ENCODE results near the gene DDIT3. TPM values are rescaled to one million over a fixed set of nuclear protein-coding genes. Genes with fewer than 3 reads are reported as not detected.

The DDIT3 gene
- total and polyA plus RNA-seq, 2 donors (not counting 1 experiment from before 2014, with no cell fraction given) = 35.6 to 159 TPM

GRCh38 chr12:57552306-57552651 is 32.0 kb upstream of the DDIT3 start:
- Histone ChIP-seq H4K20me1 (ENCODE audit: control insufficient read depth, insufficient read depth, low read length, poor library complexity, severe bottlenecking) (no peaks in the 10 kb centered on the region), H3K4me3 (ENCODE audit: control extremely low read depth in 1 of 5, extremely low read depth in 1 of 5, insufficient read depth in 1 of 5, low read depth in 2 of 5, low read length in 4 of 5) (no peak overlapping the region), H3K36me3 (replicated peaks in 1 of 2; ENCODE audit: control extremely low read depth in 1 of 2, control insufficient read depth in 1 of 2, extremely low read depth in 1 of 2, insufficient read depth in 2 of 2, low read length in 1 of 2) (no peaks in the 10 kb centered on the region), H3K27me3 (replicated peaks in 1 of 4; ENCODE audit: control extremely low read depth in 1 of 4, control insufficient read depth in 3 of 4, insufficient read depth in 4 of 4, low read length in 3 of 4) (peaks cover 0 to 32% (median 10%) of the 10 kb centered on the region in 4 experiments), H2AFZ (ENCODE audit: insufficient read depth, low read depth, low read length, poor library complexity, severe bottlenecking) (no peak overlapping the region), H3K27ac (ENCODE audit: low read length in 2 of 2) (no peak overlapping the region), H3K4me2 (replicated peaks; ENCODE audit: low read depth, low read length, poor library complexity, severe bottlenecking) (no peak overlapping the region), H3K4me1 (ENCODE audit: control insufficient read depth in 2 of 2, insufficient read depth in 2 of 2, low read length in 2 of 2) (peaks cover 10 to 18% of the 10 kb centered on the region in 2 donors), H3K79me2 (ENCODE audit: control insufficient read depth, insufficient read depth, low read length) (peaks cover 4% of the 10 kb centered on the region), H3K9ac (ENCODE audit: low read length) (no peak overlapping the region), H3K9me3 (ENCODE audit: control extremely low read depth in 1 of 3, control insufficient read depth in 2 of 3, insufficient read depth in 1 of 3, low read length in 2 of 3) (peaks cover 0 to 4% (median 0%) of the 10 kb centered on the region in 3 donors)
- 67% methylated on average over 1 of the region's 2 CpGs for WGBS (ENCODE audit: insufficient coverage)
- ChIA-PET CTCF (interaction anchor here (1.0 kb wide), 1 partner anchor 313 kb away, joined by 3 read pairs; no protein-coding TSS in a partner anchor), POLR2A (no interaction called here)
- Mint-ChIP-seq H3K9me3 (ENCODE audit: insufficient read depth) (no peaks in the 10 kb centered on the region), H3K4me3 (no peak overlapping the region), H3K27ac (no peak overlapping the region), H3K4me1 (peaks cover 21% of the 10 kb centered on the region), H3K27me3 (peaks cover 32% of the 10 kb centered on the region)
- intact Hi-C loops (cut with micrococcal nuclease) = no loop called here
- TF ChIP-seq EZH2 (IDR thresholded peaks at IDR 0.05; ENCODE audit: borderline replicate concordance, insufficient read depth, low read depth, low read length, poor library complexity, severe bottlenecking) = no peak
- no peak for TF ChIP-seq CTCF (IDR thresholded peaks at IDR 0.05)
- no peak for ATAC-seq (ENCODE audit: low read depth)
- no peak for DNase-seq

- peaks cover 25% of the 10 kb centered on the region for H3K4me1 Mint-ChIP-seq
- CTCF ChIA-PET = interaction anchor here (1.0 kb wide), 1 partner anchor 313 kb away, joined by 3 read pairs; no protein-coding TSS in a partner anchor
- intact Hi-C loops (cut with micrococcal nuclease) = no loop called here
- no peaks in the 10 kb centered on the region for H3K36me3 ChIP-seq (replicated peaks in 1 of 2; ENCODE audit: control extremely low read depth in 1 of 2, control insufficient read depth in 1 of 2, extremely low read depth in 1 of 2, insufficient read depth in 2 of 2, low read length in 1 of 2)
- WGBS (ENCODE audit: insufficient coverage) = no CpG with 5 or more reads among the region's 3 CpGs
- H3K4me3 ChIP-seq (ENCODE audit: control extremely low read depth in 1 of 5, extremely low read depth in 1 of 5, insufficient read depth in 1 of 5, low read depth in 2 of 5, low read length in 4 of 5) = no peak overlapping the region
- no peak overlapping the region for H3K27ac Mint-ChIP-seq
- H3K27me3 ChIP-seq (replicated peaks in 1 of 4; ENCODE audit: control extremely low read depth in 1 of 4, control insufficient read depth in 3 of 4, insufficient read depth in 4 of 4, low read length in 3 of 4) = peaks cover 0 to 32% (median 10%) of the 10 kb centered on the region in 4 experiments
- no peak overlapping the region for H3K9ac ChIP-seq (ENCODE audit: low read length)
- DNase-seq (no peak), ATAC-seq (ENCODE audit: low read depth) (no peak)
- H3K9me3 ChIP-seq (ENCODE audit: control extremely low read depth in 1 of 3, control insufficient read depth in 2 of 3, insufficient read depth in 1 of 3, low read length in 2 of 3) = peaks cover 0 to 4% (median 0%) of the 10 kb centered on the region in 3 donors
- H3K27ac ChIP-seq (ENCODE audit: low read length in 2 of 2) = no peak overlapping the region
- peak overlapping the region; percentile 76 for H3K4me3 Mint-ChIP-seq
- H3K9me3 Mint-ChIP-seq (ENCODE audit: insufficient read depth) = no peaks in the 10 kb centered on the region
- no peaks in the 10 kb centered on the region for H4K20me1 ChIP-seq (ENCODE audit: control insufficient read depth, insufficient read depth, low read length, poor library complexity, severe bottlenecking)
- POLR2A ChIA-PET = no interaction called here
- no peak overlapping the region for H3K4me2 ChIP-seq (replicated peaks; ENCODE audit: low read depth, low read length, poor library complexity, severe bottlenecking)
- peaks cover 32% of the 10 kb centered on the region for H3K27me3 Mint-ChIP-seq
- H3K4me1 ChIP-seq (ENCODE audit: control insufficient read depth in 2 of 2, insufficient read depth in 2 of 2, low read length in 2 of 2) = peaks cover 10 to 19% of the 10 kb centered on the region in 2 donors
- peaks cover 9% of the 10 kb centered on the region for H3K79me2 ChIP-seq (ENCODE audit: control insufficient read depth, insufficient read depth, low read length)
- TF ChIP-seq CTCF (IDR thresholded peaks at IDR 0.05) (no peak), EZH2 (IDR thresholded peaks at IDR 0.05; ENCODE audit: borderline replicate concordance, insufficient read depth, low read depth, low read length, poor library complexity, severe bottlenecking) (no peak)
- H2AFZ ChIP-seq (ENCODE audit: insufficient read depth, low read depth, low read length, poor library complexity, severe bottlenecking) = no peak overlapping the region
These were observed 31.5 kb upstream of the DDIT3 start for GRCh38 chr12:57551637-57552305.

Data from B cell (primary cell).